Stimulated activated CD8-positive, alpha-beta memory T cell treated with anti-CD3 and anti-CD28 coated beads, Interleukin-7, amount 100 ng/mL, for 4 hours (primary cell): ENCODE measurements around the gene YY1AP1.
"Not testable (repeated sequence)": the region's sequence is repeated elsewhere in the genome, so short reads cannot be mapped to it uniquely, and the experiment has no call there.

Experiments
- DNase-seq, 2 donors: peaks; one replicate each; pipeline ENCODE4 v3.0.0-alpha.2; 2020; ENCODE audit warnings: low read depth in 2 of 2

The YY1AP1 gene

DNA sequence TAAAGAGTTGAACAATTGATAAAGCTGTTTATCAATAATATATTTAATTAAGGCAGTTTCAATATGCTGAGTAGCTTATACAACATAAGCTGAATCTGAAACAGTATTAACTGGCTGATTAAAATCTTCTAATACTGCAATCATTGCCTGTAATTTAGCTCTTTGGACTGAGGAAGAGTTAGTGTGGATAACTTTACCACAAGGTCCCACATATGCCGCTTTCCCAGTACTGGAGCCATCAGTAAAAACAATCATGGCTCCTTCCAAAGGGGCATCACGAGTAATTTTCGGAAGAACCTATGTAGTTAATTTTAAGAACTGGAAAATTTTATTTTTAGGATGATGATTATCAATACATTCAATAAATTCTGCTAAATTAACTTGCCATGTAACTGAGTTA, 7.0 kb upstream of the YY1AP1 start:
- no peak for DNase-seq

DNA sequence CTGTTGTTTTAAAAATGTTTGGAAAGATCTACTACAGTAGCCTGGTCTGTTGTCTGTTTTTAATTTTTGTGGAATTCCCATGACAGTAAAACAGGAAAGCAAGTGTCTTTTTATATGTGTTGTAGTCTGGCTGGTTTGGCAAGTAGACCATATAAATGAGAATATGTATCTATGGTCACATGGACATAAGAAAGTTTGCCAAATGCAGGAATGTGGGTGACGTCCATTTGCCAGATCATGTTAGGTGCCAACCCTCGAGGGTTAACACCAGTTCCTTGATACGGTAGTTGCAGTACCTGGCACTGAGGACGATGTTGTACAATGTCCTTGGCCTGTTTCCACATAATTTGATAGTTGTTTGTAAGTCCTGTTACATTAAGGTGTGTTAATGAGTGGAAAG, 6.5 kb upstream of the YY1AP1 start:
- DNase-seq = no peak

DNA sequence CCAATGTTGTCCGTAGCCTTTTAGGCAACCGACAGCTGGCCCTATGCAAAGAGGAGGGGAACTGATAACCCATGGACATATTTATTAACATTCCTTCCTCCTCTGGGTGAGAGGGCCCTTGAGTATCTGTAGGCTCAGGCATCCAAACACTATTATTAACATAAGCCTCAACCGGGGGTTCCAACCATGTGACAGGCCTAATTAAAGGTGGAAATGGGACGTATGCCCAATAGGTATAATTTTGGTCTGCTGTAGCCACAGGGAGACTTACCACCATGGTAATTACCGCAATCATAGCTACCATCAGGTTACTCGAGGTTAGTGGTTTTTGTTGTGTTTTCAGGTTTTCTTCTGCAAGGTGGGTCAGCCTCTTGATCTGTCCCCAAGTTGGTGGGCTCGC, 5.6 kb upstream of the YY1AP1 start:
- DNase-seq = no peak

DNA sequence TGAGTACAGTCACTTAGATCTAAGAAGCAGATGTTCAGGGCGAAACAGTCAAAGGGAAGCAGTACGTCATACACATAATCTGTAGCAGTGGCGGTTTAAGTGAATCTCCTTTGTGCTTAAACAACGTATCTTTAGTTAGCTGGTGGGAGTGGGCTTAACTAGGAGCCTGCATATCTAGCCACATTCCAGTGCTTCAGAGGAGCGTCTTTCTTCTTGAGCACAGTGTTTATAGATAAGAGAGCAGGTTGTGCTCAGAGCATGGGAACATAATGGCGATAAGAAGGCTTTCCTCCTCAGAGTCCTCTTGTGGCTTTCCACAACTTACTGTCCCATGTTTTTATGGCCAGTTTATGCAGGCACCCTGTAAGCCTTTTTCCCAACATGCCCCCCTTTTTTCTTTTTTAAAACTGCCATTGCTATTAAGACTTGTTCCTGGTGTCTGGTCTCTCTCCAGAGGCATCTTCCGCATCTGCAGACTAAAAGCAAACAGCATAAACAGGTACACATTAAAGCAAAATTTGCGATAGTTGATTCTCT, 3.5 kb upstream of the YY1AP1 start:
- no peak for DNase-seq

DNA sequence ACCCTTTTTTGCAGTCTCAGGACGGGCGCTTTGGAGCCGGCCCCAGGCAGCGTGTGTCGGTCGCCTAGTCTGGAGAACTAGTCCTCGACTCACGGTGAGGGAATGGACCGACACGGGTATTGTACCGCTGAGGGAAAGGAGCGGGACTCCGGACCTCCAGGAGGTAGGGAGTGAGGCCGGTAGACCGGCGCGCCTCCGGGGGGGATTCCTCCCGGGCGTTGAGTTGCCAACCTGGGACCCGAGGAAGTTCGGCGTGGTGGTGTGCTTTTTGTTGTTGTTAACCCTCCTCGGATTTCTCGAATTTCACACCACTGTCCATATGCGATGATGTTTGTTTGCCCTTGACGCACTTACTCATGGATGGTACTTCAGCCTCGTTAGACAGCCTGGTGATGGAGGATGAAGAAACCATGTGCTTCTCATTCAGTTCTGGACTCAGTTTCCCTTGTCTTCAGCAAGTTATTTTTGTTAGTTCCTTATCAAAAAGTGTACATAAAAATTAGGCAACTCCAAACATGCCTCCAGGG, 570 bp upstream of the YY1AP1 start, which contains the start of gene DAP3:
TSS of gene DAP3 (plus strand) at position 11 of the 527 bp plus-strand sequence. CDS start 20,689 bp downstream, outside the sequence.
- not testable (repeated sequence) for DNase-seq

DNA sequence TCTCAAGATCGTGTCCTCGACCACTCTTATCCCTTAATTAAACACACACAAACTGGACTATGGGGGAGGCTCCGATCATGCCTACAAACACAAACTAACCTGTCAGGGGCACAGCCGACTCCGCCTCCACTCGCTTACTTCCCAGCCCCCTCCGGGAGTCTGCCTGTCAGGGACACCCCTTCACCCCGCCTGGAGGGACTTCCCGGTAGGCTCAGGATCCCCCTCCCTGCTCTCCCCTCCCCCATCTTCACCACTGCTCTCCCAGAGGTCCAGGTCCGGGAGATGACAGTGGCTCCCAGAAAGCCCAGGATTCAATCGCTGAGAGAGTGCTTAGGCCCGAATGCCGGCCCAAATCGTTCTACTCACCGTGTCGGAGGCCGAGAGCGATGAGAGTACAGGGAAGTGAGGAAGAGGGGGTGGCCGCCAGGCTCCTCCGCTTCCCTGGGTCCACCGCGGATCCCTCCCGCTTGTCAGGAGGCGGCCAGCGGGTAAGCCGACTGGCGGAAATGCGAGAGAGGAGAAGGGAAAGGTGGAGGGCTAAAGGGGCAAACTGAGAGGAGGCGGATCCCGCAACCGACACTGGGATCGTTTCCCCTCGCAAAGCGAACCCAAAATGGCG, 760 bp downstream of the YY1AP1 start:
- DNase-seq = peak in 1 of 2 donors; percentile 1

DNA sequence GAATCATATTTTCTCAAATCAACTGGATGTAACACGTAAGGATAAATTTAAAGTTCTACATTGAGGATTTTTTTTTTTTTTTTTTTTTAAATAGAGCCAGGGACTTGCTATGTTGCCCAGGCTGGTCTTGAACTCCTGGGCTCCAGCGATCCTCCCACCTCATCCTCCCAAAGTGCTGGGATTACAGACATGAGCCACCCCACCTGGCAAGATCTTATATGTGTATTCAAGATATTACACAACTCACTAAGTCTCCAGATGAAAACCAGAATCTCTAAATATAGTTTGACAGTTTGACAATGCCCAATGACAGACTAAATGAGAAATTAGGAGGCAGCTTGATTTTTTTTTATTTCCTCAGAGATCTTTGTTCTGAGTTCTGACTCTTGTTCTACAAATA, 6.8 kb downstream of the YY1AP1 start:
- DNase-seq = no peak

DNA sequence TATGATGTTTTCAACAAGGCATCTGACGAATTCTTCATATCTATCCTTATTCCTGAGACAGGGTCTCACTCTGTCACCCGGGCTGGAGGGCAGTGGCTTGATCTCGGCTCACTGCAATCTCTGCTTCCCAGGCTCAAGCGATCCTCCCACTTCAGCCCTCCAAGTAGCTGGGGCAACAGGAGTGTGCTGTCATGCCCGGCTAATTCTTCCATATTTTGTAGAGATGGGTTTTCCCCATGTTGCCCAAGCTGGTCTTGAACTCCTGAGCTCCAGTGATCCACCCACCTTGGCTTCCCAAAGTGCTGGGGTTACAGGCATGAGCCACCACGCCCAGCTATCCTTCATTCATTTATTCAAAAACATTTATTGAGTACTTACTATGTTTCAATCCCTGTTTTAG, 8.0 kb downstream of the YY1AP1 start:
- DNase-seq = no peak

DNA sequence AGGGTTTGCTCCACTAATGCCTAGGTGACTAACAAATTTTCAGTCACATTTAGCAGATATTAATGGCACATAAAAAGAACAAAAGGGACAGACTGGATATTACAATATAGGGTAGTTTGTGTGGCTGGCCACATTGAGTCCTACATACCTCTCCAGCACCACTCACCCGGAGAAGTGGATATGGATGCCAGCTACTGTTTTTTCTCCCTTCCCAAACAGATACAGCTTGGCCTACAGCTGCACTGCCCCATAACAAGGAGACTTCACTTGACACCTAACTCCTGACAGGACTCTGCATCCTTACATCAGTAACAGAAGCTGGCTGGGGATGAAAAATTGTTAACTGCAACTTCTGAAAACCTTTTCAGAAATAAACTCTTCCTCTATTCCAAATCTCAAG, 9.6 kb downstream of the YY1AP1 start:
- not testable (repeated sequence) for DNase-seq

DNA sequence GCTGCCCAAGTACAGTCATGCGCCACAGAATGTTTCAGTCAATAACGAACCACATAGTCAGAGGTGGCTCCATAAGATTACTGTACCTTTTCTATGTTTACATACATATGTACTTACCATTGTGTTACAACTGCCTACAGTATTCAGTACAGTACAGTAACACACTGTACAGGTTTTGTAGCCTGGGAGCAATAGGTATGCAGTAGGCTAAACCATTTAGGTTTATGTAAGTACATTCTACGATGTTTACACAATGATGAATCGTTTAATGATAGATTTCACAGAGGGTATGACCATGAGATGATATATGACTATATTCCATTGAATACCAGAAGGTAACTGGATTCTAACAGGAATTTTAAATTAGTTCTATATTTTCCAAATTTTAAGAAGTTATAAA, 10.5 kb downstream of the YY1AP1 start:
- DNase-seq = no peak

DNA sequence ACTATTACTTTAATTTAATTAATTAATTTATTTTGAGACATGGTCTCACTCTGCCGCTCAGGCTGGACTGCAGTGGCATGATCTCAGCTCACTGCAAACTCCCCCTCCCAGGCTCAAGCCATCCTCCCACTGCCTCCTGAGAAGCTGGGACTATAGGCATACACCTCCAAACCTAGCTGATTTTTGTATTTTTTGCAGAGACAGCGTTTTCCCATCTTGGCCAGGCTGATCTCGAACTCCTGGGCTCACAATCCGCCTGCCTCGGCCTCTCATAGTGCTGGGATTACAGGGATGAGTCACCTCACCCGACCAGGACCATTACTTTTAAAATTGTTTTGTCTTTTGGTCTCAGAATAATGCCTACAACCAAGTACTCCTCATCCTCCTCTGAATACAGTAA, 15.6 kb downstream of the YY1AP1 start:
- DNase-seq = no peak

DNA sequence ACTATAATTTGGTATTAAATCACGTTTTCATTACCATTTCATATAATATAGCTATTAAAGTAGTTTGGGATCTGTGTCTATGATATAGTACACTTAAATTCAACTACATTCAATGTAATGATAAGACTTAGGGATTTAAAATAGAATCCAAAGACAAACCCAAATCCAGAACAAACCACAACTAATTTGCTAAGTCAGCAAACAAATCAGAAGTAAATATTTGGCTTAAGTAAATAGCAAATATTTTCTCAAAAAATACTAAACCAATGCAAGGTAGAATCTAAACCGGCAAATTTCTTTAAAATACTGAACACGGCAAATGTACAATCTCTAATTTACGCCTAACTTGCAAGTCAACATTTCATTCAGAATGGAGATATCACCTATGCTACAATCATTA, 16.8 kb downstream of the YY1AP1 start:
- DNase-seq = no peak

DNA sequence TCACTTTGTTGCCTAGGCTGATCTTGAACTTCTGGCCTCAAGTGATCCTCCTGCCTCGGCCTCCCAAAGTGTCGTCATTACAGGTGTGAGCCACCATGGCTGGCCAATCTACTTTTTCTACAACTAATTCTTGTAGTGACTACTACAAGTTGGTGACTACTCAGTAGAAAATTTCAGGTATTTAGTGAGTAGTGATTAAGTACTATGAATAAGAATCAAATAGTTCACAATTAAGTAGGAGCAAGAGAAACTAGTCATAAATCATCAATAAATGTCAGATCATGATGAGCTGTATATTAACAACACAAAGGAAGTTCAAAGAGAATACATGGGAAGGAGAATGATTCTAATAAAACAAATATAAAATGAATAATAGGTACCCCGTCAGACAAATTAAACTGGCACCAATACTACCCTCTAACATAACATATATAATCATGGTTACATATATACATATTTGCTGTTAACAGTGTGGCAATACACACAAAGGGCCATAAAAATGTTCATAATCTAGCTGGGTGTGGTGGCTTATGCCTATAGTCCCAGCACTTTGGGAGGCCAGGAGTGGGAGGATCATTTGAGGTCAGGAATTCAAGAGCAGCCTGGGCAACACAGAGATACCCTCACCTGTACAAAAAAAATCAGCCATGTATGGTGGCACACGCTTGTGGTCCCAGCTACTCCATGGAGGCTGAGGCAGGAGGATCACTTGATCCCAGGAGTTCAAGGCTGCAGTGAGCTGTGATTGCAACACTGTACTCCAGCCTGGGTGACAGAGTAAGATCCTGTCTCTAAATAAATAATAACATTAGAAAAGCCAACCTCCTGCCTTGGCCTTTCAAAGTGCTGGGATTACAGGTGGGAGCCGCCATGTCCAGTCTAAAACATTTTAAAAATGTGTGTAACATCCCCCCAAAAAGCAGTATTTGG, 19.1 kb downstream of the YY1AP1 start:
- no peak for DNase-seq

DNA sequence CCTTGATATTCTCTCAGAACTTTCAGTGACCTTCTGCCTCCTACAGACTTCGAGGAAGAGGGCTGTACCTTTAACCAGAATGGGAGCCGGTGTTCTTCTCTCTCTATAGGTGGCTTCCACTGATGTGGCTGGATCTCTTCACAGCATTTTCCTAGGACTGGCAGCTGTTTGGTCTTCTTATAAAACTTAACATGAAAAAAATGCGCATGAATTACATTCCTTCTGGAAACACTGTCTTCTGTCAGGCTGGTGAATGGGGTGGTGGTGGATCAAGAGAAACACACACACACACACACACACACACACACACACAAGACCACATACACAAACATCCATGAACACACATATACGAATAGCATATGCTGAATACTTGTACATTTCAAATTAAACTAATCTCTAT, 27.3 kb downstream of the YY1AP1 start:
- not testable (repeated sequence) for DNase-seq

DNA sequence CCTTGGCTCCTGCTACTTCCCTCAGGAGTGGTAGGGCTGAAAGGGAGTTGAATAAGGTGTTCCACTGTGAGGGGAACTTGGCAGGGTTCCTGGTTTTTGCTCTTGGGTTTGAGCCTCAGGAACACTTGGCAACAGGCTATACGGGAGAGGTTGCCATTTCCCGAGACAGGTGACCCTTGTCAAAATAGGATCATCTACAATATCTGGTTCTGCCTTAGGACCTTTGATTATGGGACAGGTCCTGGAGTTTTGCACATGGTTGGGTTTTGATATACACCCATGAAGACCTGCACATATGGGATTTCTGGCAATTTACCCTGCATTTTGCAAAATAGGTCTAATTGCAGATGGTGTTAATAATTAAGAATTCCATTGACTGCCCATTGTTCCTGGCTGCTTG, 31.1 kb downstream of the YY1AP1 start:
- DNase-seq = no peak

DNA sequence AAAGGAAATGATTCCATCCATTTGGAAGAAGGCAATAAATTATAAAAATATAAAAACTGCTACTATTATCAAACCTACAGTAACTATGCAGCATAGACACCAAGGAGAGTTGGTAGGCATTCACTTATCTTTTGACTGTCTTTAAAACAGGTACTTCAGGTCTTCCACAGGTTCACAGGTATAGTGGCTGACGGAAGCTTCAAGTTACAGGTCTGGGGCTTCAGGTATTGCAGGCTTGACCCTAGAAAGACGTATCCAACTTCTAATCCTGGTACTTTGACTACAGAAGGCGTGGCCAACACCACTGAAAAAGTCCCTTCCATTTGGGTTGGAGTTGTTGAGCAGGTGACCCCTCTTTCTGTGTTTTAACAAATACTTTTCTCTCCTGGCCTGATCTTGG, 35.6 kb downstream of the YY1AP1 start:
- no peak for DNase-seq

DNA sequence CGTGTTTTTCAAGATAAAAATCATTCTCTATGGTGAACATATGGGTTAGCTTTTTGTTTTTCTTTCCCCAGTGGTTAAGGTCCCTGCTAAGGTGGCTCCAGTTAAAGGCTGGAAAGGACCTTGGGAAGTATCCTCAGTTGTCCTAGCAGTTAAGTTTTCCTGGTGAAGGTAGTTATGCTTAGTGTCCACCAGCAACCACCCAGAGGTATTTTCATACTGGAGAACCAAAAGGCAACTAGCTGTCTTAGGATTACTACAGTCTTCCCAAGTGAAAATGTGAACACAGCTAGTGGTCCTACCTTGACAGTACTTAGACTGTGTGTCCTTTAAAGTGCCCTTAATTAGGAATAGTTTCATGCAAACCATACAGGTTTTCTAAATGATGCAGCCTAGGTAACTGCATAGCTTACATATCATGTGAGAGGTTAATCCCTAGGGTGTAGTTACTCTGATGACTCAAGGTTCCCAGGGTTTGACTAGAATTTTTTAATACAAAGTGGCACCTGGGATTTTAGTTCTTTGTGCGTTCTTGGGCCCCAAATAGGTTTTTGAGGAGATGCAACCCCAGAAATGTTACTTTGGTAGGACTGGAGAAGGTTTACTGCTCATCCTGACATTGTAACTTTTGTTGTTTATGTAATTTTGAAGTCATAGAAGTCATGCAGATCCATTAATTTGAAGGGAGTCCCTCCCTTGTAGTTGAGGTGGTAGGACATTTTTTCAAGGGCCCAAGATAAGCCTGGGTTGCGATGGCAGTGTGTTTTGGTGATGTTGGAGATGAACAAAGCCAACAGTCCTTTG, 36.5 kb downstream of the YY1AP1 start:
- DNase-seq = no peak

DNA sequence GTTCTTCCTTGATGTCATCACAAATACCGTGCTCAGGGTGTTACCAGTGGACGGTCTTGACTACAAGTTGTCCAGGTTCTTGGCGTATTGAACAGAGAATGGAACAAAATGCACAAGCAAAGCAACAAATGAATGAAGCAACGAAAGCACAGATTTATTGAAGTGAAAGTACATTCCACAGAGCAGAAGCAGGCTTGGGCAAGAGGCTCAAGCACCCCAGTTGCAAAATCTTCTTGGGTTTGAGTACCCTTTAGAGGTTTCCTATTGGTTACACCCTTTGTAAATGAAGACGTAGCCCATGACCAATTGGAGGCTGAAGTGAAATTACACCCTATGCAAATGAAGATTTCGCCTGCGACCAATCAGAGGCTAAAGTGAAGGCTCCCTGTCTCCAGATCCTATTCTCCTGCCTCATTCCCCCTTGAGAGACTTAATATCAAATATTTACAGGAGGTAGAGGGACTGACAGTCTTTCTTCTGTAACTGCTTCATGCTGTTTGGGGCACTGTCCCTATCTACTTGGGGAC, 38.3 kb downstream of the YY1AP1 start:
- DNase-seq = no peak

DNA sequence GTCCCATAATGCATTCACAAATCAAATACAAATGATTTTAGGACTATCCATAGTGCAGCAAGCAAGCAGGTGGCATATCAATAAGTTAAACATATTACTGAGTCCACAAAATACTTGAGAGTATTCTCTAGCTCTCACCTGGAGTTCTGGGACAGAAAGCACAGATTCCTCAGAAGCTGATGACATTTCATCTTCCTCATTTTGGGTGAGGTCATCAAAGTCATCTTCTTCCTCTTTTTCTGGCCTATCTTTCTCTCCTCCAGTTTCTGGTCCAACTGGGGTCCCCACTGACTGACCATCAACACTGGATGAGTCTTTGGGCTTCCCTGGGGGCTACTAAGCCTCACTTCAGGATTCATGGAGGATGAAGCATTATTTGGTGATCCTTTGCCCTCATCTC, 38.9 kb downstream of the YY1AP1 start:
- DNase-seq = no peak

DNA sequence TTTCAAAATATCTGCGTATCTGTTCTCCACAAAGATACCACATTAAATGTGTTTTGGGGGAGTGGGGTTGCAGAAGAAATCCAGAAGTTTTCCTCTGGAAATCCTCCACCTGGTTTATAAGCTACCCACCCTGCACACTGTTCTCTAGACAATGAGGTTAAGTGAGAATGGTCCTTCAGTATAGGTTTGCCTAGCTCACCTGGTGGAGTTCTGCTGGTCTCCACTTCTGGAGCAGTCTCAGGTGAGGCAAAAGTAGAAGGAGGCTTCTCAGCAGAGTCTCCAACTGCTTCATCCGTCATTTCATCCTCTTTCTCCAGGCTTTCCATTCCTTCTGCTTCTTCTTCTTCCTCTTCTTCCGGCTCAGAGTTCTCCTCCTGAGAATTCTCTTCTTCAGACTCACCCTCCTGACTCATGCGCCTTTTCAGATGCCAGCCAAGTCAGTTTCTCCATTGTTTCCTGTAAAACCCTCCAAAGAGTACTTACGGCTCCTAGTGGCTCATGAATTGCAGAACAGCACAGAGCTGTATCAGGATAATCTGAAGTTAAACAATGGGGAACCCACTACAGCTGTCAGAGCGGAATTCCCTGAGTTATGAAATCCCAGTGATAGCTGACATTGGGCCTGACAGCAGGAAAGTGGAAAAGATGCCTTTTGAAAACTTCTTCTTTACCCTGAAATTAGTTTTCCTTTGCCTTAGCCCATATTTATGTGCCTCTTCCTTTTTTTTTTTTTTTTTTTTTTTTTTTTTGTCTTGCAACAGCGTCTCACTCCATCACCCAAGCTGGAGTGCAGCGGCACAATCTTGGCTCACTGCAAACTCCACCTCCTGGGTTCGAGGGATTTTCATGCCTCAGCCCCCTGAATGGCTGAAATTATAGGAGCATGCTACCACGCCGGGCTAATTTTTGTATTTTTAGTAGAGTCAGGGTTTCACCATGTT, 40.1 kb downstream of the YY1AP1 start:
- DNase-seq = no peak
